HG02884 (cell line): ENCODE measurements around the gene WFIKKN2.
"Not testable (repeated sequence)": the region's sequence is repeated elsewhere in the genome, so short reads cannot be mapped to it uniquely, and the experiment has no call there.

Experiments
- ATAC-seq: cut with Tn5 transposase; IDR thresholded peaks from one replicate; pipeline ENCODE4 v1.9.1; 2021; ENCODE audit warnings: mild to moderate bottlenecking, moderate library complexity; ENCODE audit not compliant: unreplicated experiment

Gene WFIKKN2, protein sequence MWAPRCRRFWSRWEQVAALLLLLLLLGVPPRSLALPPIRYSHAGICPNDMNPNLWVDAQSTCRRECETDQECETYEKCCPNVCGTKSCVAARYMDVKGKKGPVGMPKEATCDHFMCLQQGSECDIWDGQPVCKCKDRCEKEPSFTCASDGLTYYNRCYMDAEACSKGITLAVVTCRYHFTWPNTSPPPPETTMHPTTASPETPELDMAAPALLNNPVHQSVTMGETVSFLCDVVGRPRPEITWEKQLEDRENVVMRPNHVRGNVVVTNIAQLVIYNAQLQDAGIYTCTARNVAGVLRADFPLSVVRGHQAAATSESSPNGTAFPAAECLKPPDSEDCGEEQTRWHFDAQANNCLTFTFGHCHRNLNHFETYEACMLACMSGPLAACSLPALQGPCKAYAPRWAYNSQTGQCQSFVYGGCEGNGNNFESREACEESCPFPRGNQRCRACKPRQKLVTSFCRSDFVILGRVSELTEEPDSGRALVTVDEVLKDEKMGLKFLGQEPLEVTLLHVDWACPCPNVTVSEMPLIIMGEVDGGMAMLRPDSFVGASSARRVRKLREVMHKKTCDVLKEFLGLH

DNA sequence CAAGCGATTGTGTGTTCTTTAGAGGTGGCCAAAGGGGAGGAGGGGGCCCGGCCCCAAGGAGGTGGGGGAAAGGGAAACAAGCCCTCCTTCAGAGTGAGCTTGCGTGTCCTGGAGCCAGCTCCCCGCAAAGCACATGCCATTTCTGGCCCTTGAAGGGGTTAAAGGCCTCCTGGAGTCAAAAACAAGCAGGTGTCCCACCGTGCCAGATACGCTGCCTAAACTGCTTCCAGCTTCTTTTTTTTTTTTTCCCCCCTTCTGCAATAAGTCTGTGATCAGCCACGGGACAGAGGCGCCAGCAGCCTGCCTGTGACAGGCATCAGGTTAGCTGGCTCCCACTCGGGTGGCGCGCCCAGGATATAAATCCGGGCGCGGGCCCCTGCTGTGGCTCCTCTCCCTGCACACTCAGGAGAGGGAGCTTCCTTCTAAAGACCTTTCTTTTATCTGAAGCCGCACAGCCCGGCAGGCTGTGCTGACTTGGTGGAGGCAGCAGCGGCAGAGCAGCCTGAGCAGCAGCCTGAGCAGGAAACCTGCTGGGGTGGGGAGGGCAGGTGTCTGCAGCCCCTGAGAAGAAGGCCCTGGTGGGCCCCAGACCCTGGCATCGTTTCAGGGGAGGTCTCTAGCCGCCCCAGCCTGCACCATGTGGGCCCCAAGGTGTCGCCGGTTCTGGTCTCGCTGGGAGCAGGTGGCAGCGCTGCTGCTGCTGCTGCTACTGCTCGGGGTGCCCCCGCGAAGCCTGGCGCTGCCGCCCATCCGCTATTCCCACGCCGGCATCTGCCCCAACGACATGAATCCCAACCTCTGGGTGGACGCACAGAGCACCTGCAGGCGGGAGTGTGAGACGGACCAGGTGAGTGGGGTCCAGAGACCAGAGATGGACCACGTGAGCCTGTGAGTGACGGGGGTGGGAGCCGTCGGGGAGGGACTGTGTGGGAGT lies at the start of gene WFIKKN2:
Gene WFIKKN2, plus strand, starts transcription at position 286 of the 934 bp plus-strand sequence. Its CDS starts 352 bp downstream, at position 638.
- no peak for ATAC-seq

DNA sequence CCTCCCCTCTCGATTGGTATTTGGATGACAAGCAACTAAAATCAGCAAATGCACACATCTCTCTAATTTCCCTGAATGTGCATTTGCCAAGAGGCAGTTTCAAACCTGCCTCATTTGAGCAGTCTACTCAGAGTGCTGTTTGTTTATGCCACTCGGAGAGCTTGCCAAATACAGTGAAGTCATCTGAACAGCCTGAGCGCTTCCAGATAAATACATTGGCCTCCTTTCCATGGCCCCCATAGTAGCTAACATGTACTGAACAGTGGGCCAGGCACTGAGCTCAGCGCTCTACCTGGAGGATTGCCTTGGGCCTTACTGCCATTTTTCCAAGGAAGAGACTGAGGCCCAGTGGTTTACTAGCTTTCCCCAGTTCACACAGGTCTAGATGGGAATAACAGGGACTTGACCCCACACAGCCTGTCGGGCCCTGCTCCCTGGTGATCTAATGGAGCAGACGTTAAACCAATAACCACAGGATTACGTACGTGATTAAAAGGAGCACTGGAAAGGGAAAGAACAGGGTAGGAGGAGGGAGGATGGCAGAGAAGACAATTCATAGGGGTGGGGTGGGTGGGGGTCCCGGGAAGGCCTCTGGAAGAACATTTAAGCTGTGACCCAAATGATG lies 49.3 kb upstream of the WFIKKN2 start:
- ATAC-seq: no peak

DNA sequence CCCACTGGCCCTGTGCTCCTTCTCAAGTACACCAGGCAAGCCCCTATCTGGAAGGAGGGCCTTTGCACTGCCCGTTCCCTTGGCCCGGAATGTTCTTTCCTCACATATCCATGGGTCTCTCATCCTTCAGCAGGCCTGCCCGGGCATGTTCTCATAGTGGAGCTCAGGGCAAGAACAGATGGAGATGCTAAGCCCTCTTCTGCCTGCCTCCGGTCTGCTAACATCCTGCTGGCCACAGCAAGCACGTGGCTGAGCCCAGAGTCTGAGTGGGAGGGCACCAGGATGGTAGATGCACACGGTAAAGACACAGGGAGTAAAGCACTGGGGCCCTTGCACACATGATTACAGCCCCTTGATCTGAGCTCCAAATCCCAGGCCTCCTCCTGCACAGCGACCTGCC lies 48.3 kb upstream of the WFIKKN2 start:
- ATAC-seq: no peak

DNA sequence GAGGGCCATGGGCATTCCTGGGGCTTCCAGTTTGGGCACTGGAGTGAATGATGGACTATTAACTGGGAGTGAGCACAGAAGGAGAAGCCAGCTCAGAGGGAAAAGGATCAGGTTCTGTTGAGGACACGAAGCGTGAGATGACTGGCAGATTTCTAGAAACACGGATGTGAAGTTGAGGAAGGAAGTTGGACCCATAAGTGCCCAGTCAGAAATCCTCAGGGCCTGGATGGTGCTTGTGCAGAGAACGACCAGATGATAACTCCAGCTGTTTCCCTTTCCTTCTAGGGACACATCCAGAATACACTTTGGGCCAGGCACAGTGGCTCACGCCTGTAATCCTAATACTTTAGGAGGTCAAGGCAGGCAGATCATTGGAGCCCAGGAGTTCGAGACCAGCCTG lies 44.8 kb upstream of the WFIKKN2 start:
- ATAC-seq: no peak

DNA sequence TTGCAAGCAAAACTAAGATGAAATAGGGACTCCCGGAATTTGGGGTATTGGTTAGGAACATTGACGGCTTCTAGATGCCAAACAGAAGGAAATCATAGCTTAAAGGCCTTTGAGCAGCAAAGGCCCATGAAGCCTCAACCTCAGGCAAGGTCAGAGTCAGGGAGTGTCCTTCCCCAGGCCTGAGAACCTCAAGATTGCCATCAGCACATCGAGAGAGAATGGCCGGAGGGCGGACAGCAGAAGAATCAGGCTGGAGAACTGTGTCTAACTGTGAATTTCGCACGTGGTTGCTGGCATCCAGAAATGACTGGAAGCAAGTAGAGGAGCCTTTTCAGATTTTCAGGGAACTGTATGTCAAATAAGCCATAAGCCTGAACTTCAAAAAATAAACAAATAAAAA lies 43.3 kb upstream of the WFIKKN2 start:
- ATAC-seq: no peak

- ATAC-seq: no peak
These were observed 42.4 kb upstream of the WFIKKN2 start for GRCh38 chr17:50793007-50793406.

- no peak for ATAC-seq
These were observed 41.0 kb upstream of the WFIKKN2 start for GRCh38 chr17:50794361-50794760.

- ATAC-seq: no peak
These were observed 38.1 kb upstream of the WFIKKN2 start for GRCh38 chr17:50797135-50797810.

DNA sequence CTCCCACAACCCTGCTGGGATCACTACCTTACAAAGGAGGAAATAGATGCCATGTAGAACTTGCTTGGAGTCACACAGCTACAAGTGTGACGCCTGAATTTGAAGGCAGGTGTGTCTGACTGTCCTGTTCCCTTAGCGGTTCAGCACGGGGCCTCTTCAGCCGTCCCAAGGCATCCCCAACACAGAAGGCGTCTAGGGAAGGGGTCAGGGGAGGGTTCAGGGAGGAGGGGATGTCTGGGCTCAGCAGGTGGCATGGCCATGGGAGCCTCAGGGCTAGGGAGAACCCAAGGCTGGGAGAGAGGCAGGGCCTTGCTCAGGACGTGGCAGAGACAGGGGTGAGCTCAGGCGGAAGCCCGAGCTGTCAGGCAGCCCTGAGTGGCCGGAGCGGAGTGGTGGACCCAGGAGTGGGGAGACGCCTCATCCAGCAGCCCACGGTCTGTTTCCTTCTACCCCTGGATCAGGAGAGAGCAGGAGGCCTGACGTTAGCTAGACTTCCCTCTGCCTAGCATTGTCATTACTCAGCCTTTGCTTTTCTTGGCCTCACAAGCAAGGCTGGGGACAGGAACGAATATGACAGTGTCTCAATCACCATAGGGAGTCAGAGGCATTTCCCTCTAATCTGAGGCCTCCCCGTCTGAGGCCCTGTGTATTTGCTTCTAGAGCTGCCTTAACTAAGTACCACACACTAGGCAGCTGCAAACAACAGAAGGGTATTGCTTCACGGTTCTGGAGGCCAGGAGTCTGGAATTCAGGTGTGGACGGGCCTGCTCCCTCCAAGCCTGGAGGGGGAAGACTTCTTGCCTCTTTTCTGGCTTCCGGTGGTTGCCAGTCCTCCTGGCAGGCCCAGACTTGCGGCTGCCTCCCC lies 36.7 kb upstream of the WFIKKN2 start:
- ATAC-seq: no peak

DNA sequence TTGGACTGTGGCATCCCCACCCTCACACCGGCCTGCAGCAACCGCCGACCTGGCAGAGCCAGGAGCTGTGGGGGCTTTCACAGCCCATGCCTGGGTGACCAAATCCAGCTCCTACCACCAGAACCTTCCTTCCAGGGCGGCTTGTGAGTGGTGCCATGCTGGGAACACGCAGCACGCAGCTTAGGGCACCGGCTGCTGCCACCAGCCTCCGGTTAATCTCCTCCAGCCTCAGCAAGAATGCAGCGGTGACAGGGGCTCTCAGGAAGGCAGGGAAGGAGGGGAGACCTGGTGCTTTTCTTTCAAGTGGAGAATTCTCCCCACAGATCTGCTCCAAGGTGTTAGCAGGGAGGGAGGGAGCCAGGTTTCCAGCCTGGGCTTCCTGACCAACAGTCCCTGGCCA lies 35.8 kb upstream of the WFIKKN2 start:
- no peak for ATAC-seq

DNA sequence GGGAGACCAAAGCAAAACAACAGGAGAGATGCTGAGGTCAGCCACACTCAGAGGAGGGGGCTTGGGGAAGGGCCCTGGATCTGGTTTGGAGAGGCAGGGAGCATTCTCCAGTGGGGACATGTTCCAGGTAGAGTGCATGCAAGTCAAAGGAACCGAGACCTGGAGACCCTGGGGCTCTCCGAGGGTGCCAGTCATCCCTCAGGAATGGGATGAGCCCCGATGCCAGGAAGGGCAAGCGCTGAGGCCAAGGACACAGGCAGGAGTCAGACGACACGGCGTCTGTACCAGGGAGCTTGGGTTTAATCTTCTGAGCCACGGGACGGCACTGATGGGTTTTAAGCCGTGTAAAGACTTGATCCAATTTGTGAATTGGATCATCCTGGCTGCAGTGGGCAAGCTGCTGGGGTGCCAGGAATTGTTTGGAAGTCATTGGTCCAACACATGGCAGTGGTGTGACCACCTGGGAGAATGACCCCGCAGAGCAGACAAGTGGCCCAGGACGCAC lies 35.1 kb upstream of the WFIKKN2 start:
- no peak for ATAC-seq

DNA sequence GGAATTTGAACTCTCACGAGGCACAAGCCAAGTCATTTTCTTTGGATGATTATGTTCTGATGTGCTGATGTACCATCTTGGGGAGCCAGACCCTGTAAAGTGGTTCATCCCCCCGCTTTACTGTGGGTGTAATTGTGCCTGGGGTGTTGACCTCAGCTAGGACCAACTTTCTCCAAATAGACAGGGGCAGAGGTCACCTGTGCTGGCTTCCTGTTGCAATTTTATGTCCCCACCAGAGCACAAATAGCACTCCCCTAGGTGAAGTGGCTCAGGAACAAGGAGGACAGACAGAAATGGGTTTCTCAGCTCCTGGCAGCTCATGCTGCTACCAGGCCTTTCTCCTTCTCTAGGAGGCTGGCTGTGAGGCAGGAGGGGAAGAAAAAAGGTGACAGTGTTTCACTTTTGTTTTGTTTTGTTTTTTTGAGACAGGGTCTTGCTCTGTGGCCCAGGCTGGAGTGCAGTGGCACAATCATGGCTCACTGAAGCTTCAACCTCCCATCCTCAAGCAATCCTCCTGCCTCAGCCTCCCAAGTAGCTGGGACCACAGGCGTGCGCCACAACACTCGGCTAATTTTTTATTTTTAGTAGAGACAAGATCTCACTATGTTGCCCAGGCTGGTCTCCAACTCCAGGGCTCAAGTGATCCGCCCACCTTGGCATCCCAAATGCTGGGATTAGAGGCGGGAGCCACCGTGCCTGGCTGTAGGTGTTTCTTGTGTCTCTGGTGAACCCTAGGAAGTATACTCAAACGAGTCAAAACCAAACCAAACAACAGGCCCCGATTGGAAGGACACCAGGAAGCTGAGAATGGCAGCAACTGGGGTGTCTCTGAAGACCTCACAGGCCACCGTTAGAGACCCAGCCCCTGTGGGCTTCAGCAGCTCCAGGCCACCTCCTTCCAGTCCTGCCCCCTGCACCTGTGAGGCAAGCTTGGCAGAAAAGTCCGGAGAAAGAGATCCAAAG lies 32.5 kb upstream of the WFIKKN2 start:
- no peak for ATAC-seq

DNA sequence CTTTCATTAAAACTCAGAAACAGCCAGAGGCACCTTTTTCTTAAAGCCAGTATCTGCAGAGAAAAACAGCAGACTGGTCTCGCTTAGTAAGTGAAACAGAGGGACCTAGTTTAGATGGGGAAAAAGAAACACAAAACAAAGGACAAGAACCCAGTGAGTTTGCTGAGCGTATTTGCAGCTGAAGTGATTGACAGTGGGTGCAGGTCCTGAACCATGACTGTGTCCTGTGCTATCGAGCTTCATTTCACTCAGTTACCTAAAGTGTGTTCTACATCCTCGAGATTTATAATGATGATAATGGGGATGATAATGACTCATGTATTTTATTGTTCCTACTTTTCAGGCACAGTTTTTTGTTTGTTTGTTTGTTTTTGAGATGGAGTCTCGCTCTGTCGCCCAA lies 31.7 kb upstream of the WFIKKN2 start:
- no peak for ATAC-seq

DNA sequence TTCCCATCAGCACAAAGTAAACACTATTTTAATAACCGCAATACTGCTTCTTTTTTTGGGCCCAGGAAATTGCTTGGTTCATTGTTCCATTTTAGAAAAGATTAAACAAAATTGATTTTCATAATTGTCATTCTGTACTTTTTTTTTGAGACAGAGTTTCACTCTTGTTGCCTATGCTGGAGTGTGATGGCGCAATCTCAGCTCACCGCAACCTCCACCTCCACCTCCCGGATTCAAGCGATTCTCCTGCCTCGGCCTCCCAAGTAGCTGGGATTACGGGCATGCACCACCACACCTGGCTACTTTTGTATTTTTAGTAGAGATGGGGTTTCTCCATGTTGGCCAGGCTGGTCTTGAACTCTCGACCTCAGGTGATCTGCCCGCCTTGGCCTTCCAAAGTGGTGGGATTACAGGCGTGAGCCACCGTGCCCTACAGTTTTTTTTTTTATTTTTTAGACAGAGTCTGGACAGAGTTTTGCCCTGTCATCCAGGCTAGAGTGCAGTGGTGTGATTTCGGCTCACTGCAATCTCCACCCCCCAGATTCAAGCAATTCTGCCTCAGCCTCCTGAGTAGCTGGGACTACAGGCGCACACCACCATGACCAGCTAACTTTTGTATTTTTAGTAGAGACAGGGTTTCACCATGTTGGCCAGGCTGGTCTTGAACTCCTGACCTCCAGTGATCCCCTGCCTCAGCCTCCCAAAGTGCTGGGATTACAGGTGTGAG lies 30.5 kb upstream of the WFIKKN2 start:
- ATAC-seq: not testable (repeated sequence)

- no peak for ATAC-seq
These were observed 29.9 kb upstream of the WFIKKN2 start for GRCh38 chr17:50805486-50805885.

DNA sequence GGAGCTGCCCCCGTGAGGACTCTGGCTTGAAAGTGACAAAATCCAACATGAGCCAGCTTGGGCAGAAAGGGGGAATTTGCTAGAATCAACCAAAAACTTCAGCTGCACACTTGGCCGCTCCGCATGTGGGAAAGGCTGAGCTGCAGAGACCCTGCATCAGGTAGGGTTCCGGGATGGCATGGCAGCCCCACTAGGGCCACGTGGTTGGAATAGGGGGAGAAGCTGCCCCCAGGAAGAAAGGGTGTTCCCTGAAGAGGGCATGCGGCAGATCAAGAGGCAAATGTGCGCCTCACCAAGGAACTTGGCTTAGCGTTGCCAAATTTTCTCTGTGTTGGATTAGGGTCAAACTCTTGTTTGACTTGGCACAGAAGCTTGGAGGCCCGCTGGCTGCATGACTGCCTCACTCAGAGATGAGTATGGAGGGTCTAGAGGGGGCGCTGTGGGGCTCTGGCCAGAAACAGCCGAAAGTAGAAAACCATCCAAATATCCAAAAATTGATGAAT lies 29.2 kb upstream of the WFIKKN2 start:
- ATAC-seq: no peak

GRCh38 chr17:50807009-50807408 lies 28.4 kb upstream of the WFIKKN2 start:
- no peak for ATAC-seq
